IMR-90 (cell line): Measurements from ENCODE around the gene TMEM205. TPM values are rescaled to one million over a fixed set of nuclear protein-coding genes. Genes with fewer than 3 reads are reported as not detected.

Experiments used
- ATAC-seq: fragments of 200-7000 bp; cut with Tn5 transposase; 2 replicates; pipeline ENCODE4 v1.9.1; 2020; ENCODE audit warnings: low read depth, mild to moderate bottlenecking, moderate library complexity
- BruUV-seq: library from RNA; stranded (reverse); fragments of 400-500 nt; replicated peaks from 2 replicates; lab custom pipeline; 2021; lab: Mats Ljungman, UMichigan
- CTCF ChIA-PET: fragments of 300-600 bp; formaldehyde crosslinking; extraction: SDS; loops from one replicate; lab custom pipeline; 2021; ENCODE audit warnings: antibody characterized with exemption; lab: Yijun Ruan, JAX
- POLR2A ChIA-PET: fragments of 300-600 bp; sonication (Branson Sonifier 250); formaldehyde crosslinking; loops from one replicate; lab custom pipeline; 2022; ENCODE audit warnings: antibody characterized with exemption; ENCODE audit not compliant: unreplicated experiment; lab: Charles Lee
- DNase-seq: peaks from one replicate; pipeline ENCODE4 v3.0.0; 2013
- H2AFZ ChIP-seq: replicated peaks from 2 replicates; pipeline ENCODE3; 2013; ENCODE audit warnings: low read length, mild to moderate bottlenecking; ENCODE audit not compliant: poor library complexity
- H2AK5ac ChIP-seq: 2 replicates; pipeline ENCODE4 v1.6.1; 2013; ENCODE audit warnings: low read depth, low read length, inconsistent platforms
- H2AK9ac ChIP-seq: replicated peaks from 2 replicates; pipeline ENCODE3; 2013; ENCODE audit warnings: mild to moderate bottlenecking, low read depth, low read length, moderate library complexity; ENCODE audit not compliant: poor library complexity
- H2BK120ac ChIP-seq: 2 replicates; pipeline ENCODE4 v1.6.1; 2013; ENCODE audit warnings: low read depth, low read length, inconsistent platforms
- H2BK15ac ChIP-seq: 3 replicates; pipeline ENCODE4 v1.6.1; 2013; ENCODE audit warnings: low read depth, low read length, inconsistent platforms
- H2BK20ac ChIP-seq: 2 replicates; pipeline ENCODE4 v1.6.1; 2013; ENCODE audit warnings: low read depth, mild to moderate bottlenecking, inconsistent platforms, low read length, moderate library complexity
- H2BK5ac ChIP-seq: 2 replicates; pipeline ENCODE4 v1.6.1; 2013; ENCODE audit warnings: mild to moderate bottlenecking, low read depth, low read length, inconsistent platforms; ENCODE audit not compliant: poor library complexity, severe bottlenecking
- H3K14ac ChIP-seq: replicated peaks from 2 replicates; pipeline ENCODE4 v1.6.1; 2013; ENCODE audit warnings: low read depth, low read length, inconsistent platforms
- H3K18ac ChIP-seq: 2 replicates; pipeline ENCODE4 v1.6.1; 2013; ENCODE audit warnings: low read depth, low read length, control low read depth
- H3K23ac ChIP-seq: 2 replicates; pipeline ENCODE4 v1.6.1; 2013; ENCODE audit warnings: low read depth, low read length, inconsistent platforms
- H3K27ac ChIP-seq: 2 replicates; pipeline ENCODE4 v1.5.1; 2013; ENCODE audit warnings: mild to moderate bottlenecking, control low read depth, low read length; ENCODE audit not compliant: insufficient read depth
- H3K27me3 ChIP-seq: 2 replicates; pipeline ENCODE4 v1.6.1; 2013; ENCODE audit warnings: low read length; ENCODE audit not compliant: control insufficient read depth, insufficient read depth
- H3K36me3 ChIP-seq: 2 replicates; pipeline ENCODE4 v1.6.1; 2013; ENCODE audit warnings: low read length, mixed read lengths; ENCODE audit not compliant: control insufficient read depth, insufficient read depth
- H3K4ac ChIP-seq: 2 replicates; pipeline ENCODE4 v1.6.1; 2013; ENCODE audit warnings: low read depth, low read length, inconsistent platforms
- H3K4me1 ChIP-seq: 2 replicates; pipeline ENCODE4 v1.6.1; 2013; ENCODE audit warnings: low read length, mixed read lengths; ENCODE audit not compliant: control insufficient read depth, insufficient read depth
- H3K4me2 ChIP-seq: 2 replicates; pipeline ENCODE4 v1.6.1; 2013; ENCODE audit warnings: low read depth, mild to moderate bottlenecking, control low read depth, low read length, moderate library complexity
- H3K4me3 ChIP-seq: 2 replicates; pipeline ENCODE4 v1.5.1; 2013; ENCODE audit warnings: low read depth, mild to moderate bottlenecking, control low read depth, low read length, moderate library complexity; ENCODE audit not compliant: insufficient read depth
- H3K56ac ChIP-seq: 2 replicates; pipeline ENCODE4 v1.6.1; 2013; ENCODE audit warnings: low read length, inconsistent platforms; ENCODE audit not compliant: insufficient read depth; ENCODE audit errors: extremely low read depth
- H3K79me1 ChIP-seq, 2 experiments: 2 replicates each; pipeline ENCODE4 v1.6.1; 2013; ENCODE audit warnings: low read length in 2 of 2, inconsistent platforms in 1 of 2, low read depth in 1 of 2
- H3K9ac ChIP-seq: 2 replicates; pipeline ENCODE4 v1.6.1; 2013; ENCODE audit warnings: low read depth, low read length, control low read depth
- H3K9me1 ChIP-seq: 2 replicates; pipeline ENCODE4 v1.6.1; 2013; ENCODE audit warnings: low read length, inconsistent platforms; ENCODE audit not compliant: insufficient read depth
- H3K9me3 ChIP-seq: 2 replicates; pipeline ENCODE4 v1.6.1; 2013; ENCODE audit warnings: low read length; ENCODE audit not compliant: control insufficient read depth, insufficient read depth
- H4K20me1 ChIP-seq: 2 replicates; pipeline ENCODE4 v1.6.1; 2013; ENCODE audit warnings: low read length, inconsistent platforms; ENCODE audit not compliant: insufficient read depth
- H4K5ac ChIP-seq: 2 replicates; pipeline ENCODE4 v1.6.1; 2013; ENCODE audit warnings: mild to moderate bottlenecking, low read depth, low read length, control low read depth
- H4K8ac ChIP-seq, 2 experiments: 2 replicates each; pipeline ENCODE4 v1.6.1; 2013; ENCODE audit warnings: low read depth in 2 of 2, low read length in 2 of 2, control low read depth in 1 of 2, inconsistent platforms in 1 of 2
- H4K91ac ChIP-seq: 2 replicates; pipeline ENCODE4 v1.6.1; 2013; ENCODE audit warnings: low read depth, low read length, inconsistent platforms; ENCODE audit not compliant: insufficient read depth
- CHD1 ChIP-seq: IDR thresholded peaks from 2 replicates; pipeline ENCODE4 v1.6.1; 2012; ENCODE audit warnings: low read depth, low read length, improper control_type of control experiment
- WGBS, 2 experiments: methylation state at CpG; one replicate each; pipeline versions ENCODE4 v1.1.5 to v1.1.7; 2013; ENCODE audit warnings: missing lambda C conversion rate in 2 of 2; ENCODE audit not compliant: insufficient read length in 1 of 2; ENCODE audit errors: extremely low coverage in 2 of 2; 5-methylcytosine and 5-hydroxymethylcytosine counted together
- dilution Hi-C: fragments of 300-500 bp; cut with HindIII; formaldehyde crosslinking; loops from one replicate; pipeline ENCODE4 v1.14.3; 2018; ENCODE audit warnings: low sequenced_read_pairs; ENCODE audit not compliant: unreplicated experiment
- in situ Hi-C: fragments of 300-500 bp; cut with MboI; formaldehyde crosslinking; loops from 3 replicates; pipeline ENCODE4 v1.14.3; 2019; ENCODE audit warnings: low sequenced_read_pairs, inconsistent platforms, mixed read lengths
- intact Hi-C: fragments of 100-400 bp; cut with micrococcal nuclease; formaldehyde crosslinking; loops from 2 replicates; pipeline ENCODE4 v1.10.0; 2022
- polyA plus RNA-seq, 3 experiments: library from polyadenylated mRNA; depleted of rRNA; stranded (reverse); fragments of >200 nt; gene quantifications; 2 replicates each; pipeline ENCODE4 v1.2.3, GENCODE V29; 2012; ENCODE audit warnings: low replicate concordance in 1 of 3
- total RNA-seq: library from RNA; depleted of rRNA; stranded (reverse); fragments of >200 nt; gene quantifications from 2 replicates; pipeline ENCODE4 v1.2.3, GENCODE V29; 2012
- TF ChIP-seq, protein P1 (sequence below): fragments of 150-350 bp; IDR thresholded peaks from 2 replicates; pipeline ENCODE4 v1.6.1; 2017; ENCODE audit warnings: mild to moderate bottlenecking, antibody characterized with exemption, low read length, low read depth

Gene TMEM205
- total and polyA plus RNA-seq, 2 of the 4 experiments (the other 2 are of a cell fraction): 110 to 136 TPM

DNA sequence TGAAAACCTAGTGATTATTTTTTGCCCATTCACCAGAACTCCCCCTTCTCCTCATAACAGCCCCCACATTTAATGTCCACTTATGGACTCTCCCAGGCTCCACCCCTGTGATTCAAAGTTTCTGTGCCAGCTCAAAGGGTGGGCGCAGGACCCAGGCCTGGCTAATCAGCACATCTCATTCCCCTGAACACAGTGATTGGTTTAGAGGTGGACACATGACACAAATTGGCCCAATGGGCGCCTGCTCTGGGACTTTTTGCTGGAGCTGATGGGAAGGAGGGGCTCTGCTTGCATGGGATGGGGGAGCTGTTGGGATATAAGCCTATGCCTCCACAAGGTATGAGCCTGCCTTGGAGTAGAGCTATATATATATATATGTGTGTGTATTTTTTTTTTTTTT is 44.3 kb upstream of the TMEM205 start:
- Histone ChIP-seq H4K5ac (no peak overlapping the region), H3K18ac (no peak overlapping the region), H2BK15ac (no peak overlapping the region), H4K8ac (no peak overlapping the region), H2AK5ac (no peak overlapping the region), H2BK5ac (no peak overlapping the region), H2BK20ac (no peak overlapping the region), H3K4ac (no peak overlapping the region), H3K4me1 (no peaks in the 10 kb centered on the region), H3K79me1 (no peaks in the 10 kb centered on the region), H3K9ac (no peak overlapping the region), H3K4me3 (no peak overlapping the region), H3K4me2 (no peak overlapping the region), H2BK120ac (no peak overlapping the region), H3K56ac (no peak overlapping the region), H4K20me1 (no peaks in the 10 kb centered on the region), H2AK9ac (no peak overlapping the region), H3K14ac (no peak overlapping the region), H3K9me3 (peaks cover 8% of the 10 kb centered on the region), H3K27ac (no peak overlapping the region), H3K27me3 (no peaks in the 10 kb centered on the region), H3K9me1 (peaks cover 3% of the 10 kb centered on the region; the same call in 1 of the 2 replicates), H3K36me3 (no peaks in the 10 kb centered on the region), H4K91ac (no peak overlapping the region), H2AFZ (no peak overlapping the region), H3K23ac (no peak overlapping the region)
- TF ChIP-seq, protein P1, sequence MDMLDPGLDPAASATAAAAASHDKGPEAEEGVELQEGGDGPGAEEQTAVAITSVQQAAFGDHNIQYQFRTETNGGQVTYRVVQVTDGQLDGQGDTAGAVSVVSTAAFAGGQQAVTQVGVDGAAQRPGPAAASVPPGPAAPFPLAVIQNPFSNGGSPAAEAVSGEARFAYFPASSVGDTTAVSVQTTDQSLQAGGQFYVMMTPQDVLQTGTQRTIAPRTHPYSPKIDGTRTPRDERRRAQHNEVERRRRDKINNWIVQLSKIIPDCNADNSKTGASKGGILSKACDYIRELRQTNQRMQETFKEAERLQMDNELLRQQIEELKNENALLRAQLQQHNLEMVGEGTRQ: peak; percentile 7; the same call in 1 of the 2 replicates
- TF ChIP-seq CHD1: no peak
- CTCF ChIA-PET: interaction anchor here (0.6 kb wide), 2 partner anchors 15 to 124 kb away, joined by 3 to 4 read pairs; no protein-coding TSS in a partner anchor
- POLR2A ChIA-PET: no interaction called here
- dilution Hi-C loops (no loop called here), intact Hi-C loops (no loop called here), in situ Hi-C loops (no loop called here)
- no CpG with 5 or more reads among the region's 2 CpGs for WGBS, 2 experiments
- no TSS peak for BruUV-seq
- DNase-seq (no peak), ATAC-seq (no peak)
